Melanocyte of skin (primary cell): ENCODE data around the gene FAM186B. TPM values are rescaled to one million over a fixed set of nuclear protein-coding genes. Genes with fewer than 3 reads are reported as not detected.

Experiments
- small RNA-seq, 2 donors: library from RNA; depleted of rRNA; stranded (forward); fragments of <200 nt; gene quantifications; one replicate each; pipeline ENCODE3, GENCODE V24; 2012
- total RNA-seq, 2 donors: library from RNA; depleted of rRNA; stranded (reverse); fragments of >200 nt; gene quantifications; 2 replicates each; pipeline ENCODE4 v1.2.3, GENCODE V29; 2012

The FAM186B gene
- 1 to 10 TPM in 1 of 2 donors, under 1 TPM in 1; 1.00 to 1.7 TPM for total RNA-seq

DNA sequence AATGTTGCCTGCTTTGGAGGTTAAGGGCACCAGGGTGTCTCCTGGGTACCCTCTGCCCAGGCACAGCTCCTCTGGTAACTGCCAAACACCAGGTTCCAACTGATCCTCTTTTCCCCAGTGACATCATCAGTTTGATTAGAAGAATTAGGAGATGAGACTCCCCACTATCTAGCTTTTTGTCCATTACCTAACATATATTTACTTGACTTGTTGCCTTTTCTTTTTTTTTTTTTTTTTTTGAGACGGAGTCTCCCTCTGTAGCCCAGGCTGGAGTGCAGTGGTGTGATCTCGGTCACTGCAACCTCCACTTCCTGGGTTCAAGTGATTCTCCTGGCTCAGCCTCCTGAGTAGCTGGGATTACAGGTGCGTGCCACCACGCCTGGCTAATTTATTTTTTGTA is at the start of gene FAM186B:
TSS of gene FAM186B (minus strand) at position 101 of the 400 bp plus-strand sequence. CDS start 162 bp downstream, outside the sequence.

GRCh38 chr12:49623142-49623904 is 17.9 kb upstream of the FAM186B start, which contains the start of gene PRPF40B:
Gene PRPF40B, plus strand, starts transcription at chr12:49623561. Its CDS starts 30 bp downstream, at chr12:49623591.

DNA sequence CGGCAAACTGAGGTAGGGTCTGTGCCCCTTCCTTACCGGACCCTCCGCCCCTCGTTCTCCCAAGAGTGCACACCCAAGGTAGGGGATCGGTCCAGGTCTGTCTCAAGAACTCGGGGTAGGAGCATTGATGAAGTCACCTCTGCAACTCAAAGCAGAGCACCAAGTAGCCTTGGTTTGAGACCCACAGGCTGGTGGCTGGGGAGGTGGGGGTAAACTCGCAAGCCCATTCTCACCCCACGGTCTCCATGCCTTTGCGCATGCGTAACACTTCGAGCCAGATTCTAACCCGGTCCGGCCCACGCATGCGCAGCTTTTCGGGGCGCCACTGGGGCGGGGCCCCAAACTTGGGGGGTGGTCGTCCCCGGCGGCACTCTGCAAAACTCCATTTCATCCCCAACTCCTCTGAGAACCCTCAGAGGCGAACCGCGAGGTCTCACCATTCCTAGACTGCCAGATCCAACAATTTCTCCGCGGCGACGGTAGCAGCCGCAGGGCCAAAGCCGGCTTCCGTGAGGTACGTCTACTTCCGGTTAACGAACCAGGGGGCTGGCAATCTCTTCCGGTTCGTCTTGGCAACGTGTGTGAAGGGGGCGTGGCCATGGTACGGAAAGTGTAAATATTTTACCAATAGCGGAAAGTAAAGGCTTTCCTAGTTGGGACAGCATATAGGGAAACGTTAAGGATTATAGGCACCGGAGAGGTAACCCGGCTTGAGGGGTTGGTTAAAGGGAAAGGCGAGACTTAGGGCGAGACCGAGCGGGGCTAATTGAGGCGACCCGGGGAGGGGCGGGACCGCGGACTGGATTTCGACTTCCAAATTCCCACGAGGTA is 37.6 kb downstream of the FAM186B start, which contains the start of gene MCRS1:
TSS of gene MCRS1 (minus strand) at position 532 of the 831 bp plus-strand sequence. CDS start 1,411 bp downstream, outside the sequence.

GRCh38 chr12:49538510-49539403 is 66.7 kb downstream of the FAM186B start, which contains the start of gene KCNH3:
Gene KCNH3, plus strand, starts transcription at chr12:49539030. Its CDS starts 387 bp downstream, at chr12:49539417.

Small RNA genes lying within 50 kb of the gene (small RNA-seq; reads per million reads assigned to genes)
- gene HIGD1AP9 (0 reads per million in 2 donors), gene POLR2KP1 (0 reads per million in 2 donors), gene RNU6-834P (0 to 0.17 reads per million in 2 donors)

Other genes starting within 250 kb of the FAM186B start
- 10 to 100 TPM; 24.8 to 35.0 TPM for gene SPATS2, start 238.2 kb downstream of the FAM186B start, total RNA-seq
- not detected for gene KCNH3, start 66.6 kb downstream of the FAM186B start, total RNA-seq
- 10 to 100 TPM; 52.3 to 66.9 TPM for gene MCRS1, start 37.5 kb downstream of the FAM186B start, total RNA-seq
- gene PRPF40B, start 17.9 kb upstream of the FAM186B start, total RNA-seq = 10 to 100 TPM in 1 of 2 donors, 1 to 10 TPM in 1; 10.0 to 10.7 TPM
- 10 to 100 TPM; 27.6 to 28.2 TPM for gene FMNL3, start 101.8 kb upstream of the FAM186B start, total RNA-seq
- 100 to 1,000 TPM; 293 to 348 TPM for gene TMBIM6, start 135.9 kb upstream of the FAM186B start, total RNA-seq
- gene NCKAP5L, start 222.8 kb upstream of the FAM186B start, total RNA-seq = 10 to 100 TPM; 23.0 to 25.8 TPM
- gene BCDIN3D, start 237.5 kb upstream of the FAM186B start, total RNA-seq = 1 to 10 TPM; 3.4 to 4.0 TPM